SK-N-SH treated with all-trans-retinoic acid at 6 μM for 48 hours (cell line): ENCODE measurements around the gene TNFRSF4.

Experiments
- ATAC-seq: fragments of 200-7000 bp; cut with Tn5 transposase; 3 replicates; pipeline ENCODE4 v1.9.1; 2020; ENCODE audit warnings: mild to moderate bottlenecking, moderate library complexity
- ARNTL ChIP-seq: fragments of 450-650 bp; formaldehyde crosslinking; IDR thresholded peaks from 2 replicates; pipeline ENCODE4 v1.5.0; 2020; ENCODE audit warnings: low read depth, mild to moderate bottlenecking, moderate library complexity, borderline replicate concordance
- CSDC2 ChIP-seq: fragments of 250-450 bp; sonication (Bioruptor Pico); IDR thresholded peaks from 2 replicates; pipeline ENCODE4 v1.5.0; 2020; ENCODE audit warnings: mild to moderate bottlenecking, moderate library complexity
- ESRRG ChIP-seq: fragments of 250-450 bp; sonication (Bioruptor Pico); IDR thresholded peaks from 2 replicates; pipeline ENCODE4 v1.6.1; 2021; ENCODE audit warnings: mild to moderate bottlenecking
- GLIS3 ChIP-seq: fragments of 250-450 bp; sonication (Bioruptor Pico); IDR thresholded peaks from 2 replicates; pipeline ENCODE4 v1.5.0; 2020; ENCODE audit warnings: mild to moderate bottlenecking, moderate library complexity
- ISL1 ChIP-seq: fragments of 250-450 bp; sonication (Bioruptor Pico); IDR thresholded peaks from 2 replicates; pipeline ENCODE4 v2.1.2; 2022; ENCODE audit warnings: mild to moderate bottlenecking, moderate library complexity
- OSR1 ChIP-seq: fragments of 250-450 bp; sonication (Bioruptor Pico); IDR thresholded peaks from 2 replicates; pipeline ENCODE4 v1.8.0; 2022; ENCODE audit warnings: moderate library complexity, mild to moderate bottlenecking, inconsistent platforms
- PPARA ChIP-seq: fragments of 250-450 bp; sonication (Bioruptor Pico); IDR thresholded peaks from 2 replicates; pipeline ENCODE4 v1.5.0; 2020; ENCODE audit warnings: mild to moderate bottlenecking, borderline replicate concordance
- RARB ChIP-seq: fragments of 250-450 bp; sonication (Bioruptor Pico); IDR thresholded peaks from 2 replicates; pipeline ENCODE4 v1.8.0; 2021; ENCODE audit warnings: mild to moderate bottlenecking, moderate library complexity
- SNAI2 ChIP-seq: fragments of 250-450 bp; sonication (Bioruptor Pico); IDR thresholded peaks from 2 replicates; pipeline ENCODE4 v1.5.0; 2020; ENCODE audit warnings: mild to moderate bottlenecking, moderate library complexity
- TCF4 ChIP-seq: fragments of 250-450 bp; sonication (Bioruptor Pico); IDR thresholded peaks from 2 replicates; pipeline ENCODE4 v1.8.0; 2021; ENCODE audit warnings: mild to moderate bottlenecking, moderate library complexity, borderline replicate concordance
- TOX ChIP-seq: fragments of 250-450 bp; sonication (Bioruptor Pico); IDR thresholded peaks from 2 replicates; pipeline ENCODE4 v1.8.0; 2021; ENCODE audit warnings: mild to moderate bottlenecking, moderate library complexity, borderline replicate concordance
- ZC3H10 ChIP-seq: fragments of 250-450 bp; sonication (Bioruptor Pico); IDR thresholded peaks from 2 replicates; pipeline ENCODE4 v1.5.1; 2021; ENCODE audit warnings: mild to moderate bottlenecking, moderate library complexity
- ZFP3 ChIP-seq: fragments of 250-450 bp; sonication (Bioruptor Pico); IDR thresholded peaks from 2 replicates; pipeline ENCODE4 v1.5.0; 2020; ENCODE audit warnings: mild to moderate bottlenecking, moderate library complexity
- ZFP30 ChIP-seq: fragments of 450-650 bp; formaldehyde crosslinking; IDR thresholded peaks from 2 replicates; pipeline ENCODE4 v1.5.0; 2022; ENCODE audit warnings: mild to moderate bottlenecking, moderate library complexity
- ZNF565 ChIP-seq: fragments of 450-650 bp; formaldehyde crosslinking; conservative IDR thresholded peaks from 2 replicates; pipeline ENCODE4 v1.5.0; 2020; ENCODE audit warnings: low read depth, mild to moderate bottlenecking, moderate library complexity
- TF ChIP-seq, protein P1 (sequence below): fragments of 250-450 bp; sonication (Bioruptor Pico); IDR thresholded peaks from 2 replicates; pipeline ENCODE4 v1.5.0; 2020; ENCODE audit warnings: mild to moderate bottlenecking, moderate library complexity
- TF ChIP-seq, protein P2 (sequence below): fragments of 250-450 bp; sonication (Bioruptor Pico); IDR thresholded peaks from 2 replicates; pipeline ENCODE4 v1.5.1; 2021; ENCODE audit warnings: mild to moderate bottlenecking, moderate library complexity
- TF ChIP-seq, protein P3 (sequence below): fragments of 250-450 bp; sonication (Bioruptor Pico); IDR thresholded peaks from 2 replicates; pipeline ENCODE4 v1.5.1; 2020; ENCODE audit warnings: low read depth, mild to moderate bottlenecking, moderate library complexity
- TF ChIP-seq, protein P4 (sequence below): fragments of 250-450 bp; sonication (Bioruptor Pico); IDR thresholded peaks from 2 replicates; pipeline ENCODE4 v1.8.0; 2020; ENCODE audit warnings: mild to moderate bottlenecking, moderate library complexity, borderline replicate concordance

The TNFRSF4 gene

DNA sequence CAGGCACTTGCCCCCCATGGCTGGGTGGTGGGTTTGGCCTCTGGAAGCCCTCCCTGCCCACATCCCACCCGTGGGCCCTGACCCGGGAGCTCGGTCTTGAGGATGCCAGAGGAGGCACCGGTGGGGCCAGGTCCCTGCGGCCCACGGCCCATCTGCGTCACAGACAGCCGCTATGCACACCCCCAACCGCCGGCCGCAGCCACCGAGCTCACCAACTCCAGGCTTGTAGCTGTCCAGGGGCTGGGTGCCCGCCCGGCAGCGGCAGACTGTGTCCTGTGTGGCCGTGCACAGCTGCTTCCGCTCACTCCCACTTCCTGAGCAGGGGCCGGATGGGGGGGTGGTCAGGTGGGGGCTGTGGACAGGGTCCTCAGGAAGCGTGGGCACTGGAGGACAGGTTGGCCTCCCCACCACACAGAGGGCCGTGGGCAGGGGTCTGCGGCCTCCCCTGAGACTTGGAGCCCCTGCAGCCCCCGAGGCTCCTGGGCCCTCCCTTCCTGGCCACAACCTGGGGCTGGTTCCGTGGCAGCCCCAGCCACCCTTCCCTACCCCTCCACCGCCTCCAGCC lies 1.1 kb downstream of the TNFRSF4 start:
- TF ChIP-seq ZFP3 (CRISPR knock-in tag) (no peak), SNAI2 (CRISPR knock-in tag) (no peak), ZNF565 (CRISPR knock-in tag) (no peak), GLIS3 (CRISPR knock-in tag) (no peak), CSDC2 (CRISPR knock-in tag) (no peak), ISL1 (CRISPR knock-in tag) (no peak), ZC3H10 (CRISPR knock-in tag) (no peak)
- TF ChIP-seq, protein P1, sequence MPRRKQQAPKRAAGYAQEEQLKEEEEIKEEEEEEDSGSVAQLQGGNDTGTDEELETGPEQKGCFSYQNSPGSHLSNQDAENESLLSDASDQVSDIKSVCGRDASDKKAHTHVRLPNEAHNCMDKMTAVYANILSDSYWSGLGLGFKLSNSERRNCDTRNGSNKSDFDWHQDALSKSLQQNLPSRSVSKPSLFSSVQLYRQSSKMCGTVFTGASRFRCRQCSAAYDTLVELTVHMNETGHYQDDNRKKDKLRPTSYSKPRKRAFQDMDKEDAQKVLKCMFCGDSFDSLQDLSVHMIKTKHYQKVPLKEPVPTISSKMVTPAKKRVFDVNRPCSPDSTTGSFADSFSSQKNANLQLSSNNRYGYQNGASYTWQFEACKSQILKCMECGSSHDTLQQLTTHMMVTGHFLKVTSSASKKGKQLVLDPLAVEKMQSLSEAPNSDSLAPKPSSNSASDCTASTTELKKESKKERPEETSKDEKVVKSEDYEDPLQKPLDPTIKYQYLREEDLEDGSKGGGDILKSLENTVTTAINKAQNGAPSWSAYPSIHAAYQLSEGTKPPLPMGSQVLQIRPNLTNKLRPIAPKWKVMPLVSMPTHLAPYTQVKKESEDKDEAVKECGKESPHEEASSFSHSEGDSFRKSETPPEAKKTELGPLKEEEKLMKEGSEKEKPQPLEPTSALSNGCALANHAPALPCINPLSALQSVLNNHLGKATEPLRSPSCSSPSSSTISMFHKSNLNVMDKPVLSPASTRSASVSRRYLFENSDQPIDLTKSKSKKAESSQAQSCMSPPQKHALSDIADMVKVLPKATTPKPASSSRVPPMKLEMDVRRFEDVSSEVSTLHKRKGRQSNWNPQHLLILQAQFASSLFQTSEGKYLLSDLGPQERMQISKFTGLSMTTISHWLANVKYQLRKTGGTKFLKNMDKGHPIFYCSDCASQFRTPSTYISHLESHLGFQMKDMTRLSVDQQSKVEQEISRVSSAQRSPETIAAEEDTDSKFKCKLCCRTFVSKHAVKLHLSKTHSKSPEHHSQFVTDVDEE (CRISPR knock-in tag): no peak
- TF ChIP-seq, protein P2, sequence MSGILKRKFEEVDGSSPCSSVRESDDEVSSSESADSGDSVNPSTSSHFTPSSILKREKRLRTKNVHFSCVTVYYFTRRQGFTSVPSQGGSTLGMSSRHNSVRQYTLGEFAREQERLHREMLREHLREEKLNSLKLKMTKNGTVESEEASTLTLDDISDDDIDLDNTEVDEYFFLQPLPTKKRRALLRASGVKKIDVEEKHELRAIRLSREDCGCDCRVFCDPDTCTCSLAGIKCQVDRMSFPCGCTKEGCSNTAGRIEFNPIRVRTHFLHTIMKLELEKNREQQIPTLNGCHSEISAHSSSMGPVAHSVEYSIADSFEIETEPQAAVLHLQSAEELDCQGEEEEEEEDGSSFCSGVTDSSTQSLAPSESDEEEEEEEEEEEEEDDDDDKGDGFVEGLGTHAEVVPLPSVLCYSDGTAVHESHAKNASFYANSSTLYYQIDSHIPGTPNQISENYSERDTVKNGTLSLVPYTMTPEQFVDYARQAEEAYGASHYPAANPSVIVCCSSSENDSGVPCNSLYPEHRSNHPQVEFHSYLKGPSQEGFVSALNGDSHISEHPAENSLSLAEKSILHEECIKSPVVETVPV (CRISPR knock-in tag): no peak
- TF ChIP-seq, protein P3, sequence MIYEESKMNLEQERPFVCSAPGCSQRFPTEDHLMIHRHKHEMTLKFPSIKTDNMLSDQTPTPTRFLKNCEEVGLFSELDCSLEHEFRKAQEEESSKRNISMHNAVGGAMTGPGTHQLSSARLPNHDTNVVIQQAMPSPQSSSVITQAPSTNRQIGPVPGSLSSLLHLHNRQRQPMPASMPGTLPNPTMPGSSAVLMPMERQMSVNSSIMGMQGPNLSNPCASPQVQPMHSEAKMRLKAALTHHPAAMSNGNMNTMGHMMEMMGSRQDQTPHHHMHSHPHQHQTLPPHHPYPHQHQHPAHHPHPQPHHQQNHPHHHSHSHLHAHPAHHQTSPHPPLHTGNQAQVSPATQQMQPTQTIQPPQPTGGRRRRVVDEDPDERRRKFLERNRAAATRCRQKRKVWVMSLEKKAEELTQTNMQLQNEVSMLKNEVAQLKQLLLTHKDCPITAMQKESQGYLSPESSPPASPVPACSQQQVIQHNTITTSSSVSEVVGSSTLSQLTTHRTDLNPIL (CRISPR knock-in tag): no peak
- TF ChIP-seq, protein P4, sequence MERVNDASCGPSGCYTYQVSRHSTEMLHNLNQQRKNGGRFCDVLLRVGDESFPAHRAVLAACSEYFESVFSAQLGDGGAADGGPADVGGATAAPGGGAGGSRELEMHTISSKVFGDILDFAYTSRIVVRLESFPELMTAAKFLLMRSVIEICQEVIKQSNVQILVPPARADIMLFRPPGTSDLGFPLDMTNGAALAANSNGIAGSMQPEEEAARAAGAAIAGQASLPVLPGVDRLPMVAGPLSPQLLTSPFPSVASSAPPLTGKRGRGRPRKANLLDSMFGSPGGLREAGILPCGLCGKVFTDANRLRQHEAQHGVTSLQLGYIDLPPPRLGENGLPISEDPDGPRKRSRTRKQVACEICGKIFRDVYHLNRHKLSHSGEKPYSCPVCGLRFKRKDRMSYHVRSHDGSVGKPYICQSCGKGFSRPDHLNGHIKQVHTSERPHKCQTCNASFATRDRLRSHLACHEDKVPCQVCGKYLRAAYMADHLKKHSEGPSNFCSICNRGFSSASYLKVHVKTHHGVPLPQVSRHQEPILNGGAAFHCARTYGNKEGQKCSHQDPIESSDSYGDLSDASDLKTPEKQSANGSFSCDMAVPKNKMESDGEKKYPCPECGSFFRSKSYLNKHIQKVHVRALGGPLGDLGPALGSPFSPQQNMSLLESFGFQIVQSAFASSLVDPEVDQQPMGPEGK (CRISPR knock-in tag): no peak
- ATAC-seq: no peak

DNA sequence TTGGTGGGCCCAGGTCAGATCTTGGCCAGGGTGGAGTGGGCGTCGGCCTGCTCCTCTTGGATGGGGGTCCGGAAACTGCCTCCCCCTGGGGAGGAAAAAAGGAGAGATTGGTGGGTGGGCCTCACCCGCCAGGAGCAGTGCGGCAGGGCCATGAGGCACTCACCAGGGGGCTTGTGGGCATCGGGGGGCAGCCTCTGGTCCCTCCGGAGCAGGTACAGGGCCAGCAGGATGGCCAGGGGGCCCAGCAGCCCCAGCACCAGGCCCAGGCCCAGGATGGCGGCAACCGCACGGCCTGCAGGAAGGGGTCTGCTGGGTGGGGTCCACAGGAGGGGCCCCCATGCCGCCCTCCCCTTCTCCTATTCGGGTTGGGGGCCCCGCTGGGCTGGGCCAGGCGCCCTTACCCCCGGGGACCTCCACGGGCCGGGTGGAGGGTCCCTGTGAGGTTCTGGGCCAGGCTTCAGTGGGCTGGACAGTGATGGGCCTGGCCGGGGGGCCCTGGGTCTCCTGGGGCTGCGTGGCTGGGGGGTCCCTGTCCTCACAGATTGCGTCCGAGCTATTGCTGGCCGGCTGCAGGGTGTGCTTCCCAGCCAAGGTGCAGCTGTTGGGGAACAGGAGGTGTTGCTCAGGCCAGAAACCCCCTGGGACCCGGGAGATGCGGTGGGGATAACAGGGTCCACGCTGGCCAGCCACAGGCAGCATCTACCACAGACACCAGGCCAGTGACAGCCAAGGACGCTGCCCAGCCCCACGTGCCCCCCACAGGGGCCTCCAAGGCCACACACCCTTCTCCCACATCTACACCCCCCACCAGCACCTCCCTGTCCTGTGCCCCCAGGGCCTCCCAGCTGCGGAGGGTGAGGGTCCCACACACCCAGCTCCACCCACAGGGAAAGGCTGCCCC lies 2.2 kb downstream of the TNFRSF4 start:
- no peak for TF ChIP-seq GLIS3 (CRISPR knock-in tag)
- no peak for TF ChIP-seq ESRRG (CRISPR knock-in tag)
- no peak for TF ChIP-seq TOX (CRISPR knock-in tag)
- TF ChIP-seq SNAI2 (CRISPR knock-in tag): no peak
- no peak for TF ChIP-seq ARNTL (CRISPR knock-in tag)
- TF ChIP-seq ISL1 (CRISPR knock-in tag): no peak
- TF ChIP-seq OSR1 (CRISPR knock-in tag): no peak
- TF ChIP-seq ZC3H10 (CRISPR knock-in tag): no peak
- no peak for TF ChIP-seq ZNF565 (CRISPR knock-in tag)
- TF ChIP-seq RARB: no peak
- TF ChIP-seq, protein P3 (CRISPR knock-in tag): no peak
- no peak for TF ChIP-seq ZFP30 (CRISPR knock-in tag)
- no peak for TF ChIP-seq PPARA
- no peak for TF ChIP-seq TCF4 (CRISPR knock-in tag)
- no peak for TF ChIP-seq ZFP3 (CRISPR knock-in tag)
- TF ChIP-seq, protein P2 (CRISPR knock-in tag): no peak
- no peak for ATAC-seq
